CD14-positive monocyte (primary cell): ENCODE data around the gene EPHA6. TPM values are rescaled to one million over a fixed set of nuclear protein-coding genes. Genes with fewer than 3 reads are reported as not detected.

Source experiments
- DNase-seq, 3 donors: peaks; one replicate each; pipeline ENCODE4 v3.0.0-alpha.2; 2011 to 2022
- H2AFZ ChIP-seq: 2 replicates; pipeline ENCODE4 v1.6.0; 2012; ENCODE audit warnings: mild to moderate bottlenecking, low read depth, low read length, inconsistent platforms; ENCODE audit not compliant: insufficient read depth, poor library complexity, severe bottlenecking
- H3K27ac ChIP-seq, 2 donors: 1 replicate in 1 of 2; 2 replicates in 1 of 2; pipeline ENCODE4 v1.5.1; 2012 to 2013; ENCODE audit warnings: low read length in 2 of 2, control low read depth in 1 of 2, inconsistent platforms in 1 of 2, low read depth in 1 of 2, mild to moderate bottlenecking in 1 of 2
- H3K27me3 ChIP-seq, 2 donors: one replicate each; pipeline versions ENCODE4 v1.6.0 to v1.6.1; 2011 to 2013; ENCODE audit warnings: low read length in 2 of 2; ENCODE audit not compliant: control insufficient read depth in 2 of 2, insufficient read depth in 2 of 2
- H3K36me3 ChIP-seq, 2 donors: replicated peaks in 1 of 2; 1 replicate in 1 of 2; 2 replicates in 1 of 2; pipeline versions ENCODE4 v1.5.1 to v1.6.1; 2012 to 2013; ENCODE audit warnings: low read length in 2 of 2, control low read depth in 1 of 2, inconsistent platforms in 1 of 2, mild to moderate bottlenecking in 1 of 2; ENCODE audit not compliant: insufficient read depth in 2 of 2, control insufficient read depth in 1 of 2
- H3K4me1 ChIP-seq, 2 donors: 1 replicate in 1 of 2; 2 replicates in 1 of 2; pipeline versions ENCODE4 v1.5.1 to v1.6.1; 2012 to 2013; ENCODE audit warnings: low read length in 2 of 2, control low read depth in 1 of 2, inconsistent platforms in 1 of 2, mild to moderate bottlenecking in 1 of 2, moderate library complexity in 1 of 2; ENCODE audit not compliant: insufficient read depth in 2 of 2, control insufficient read depth in 1 of 2
- H3K4me2 ChIP-seq: replicated peaks from 2 replicates; pipeline ENCODE3; 2012; ENCODE audit warnings: low read length, moderate library complexity, mild to moderate bottlenecking; ENCODE audit not compliant: poor library complexity, severe bottlenecking; ENCODE audit errors: extremely low read depth
- H3K4me3 ChIP-seq, 3 experiments: fragments of 200-600 bp in 1 of 3; sonication (generic) in 1 of 3; replicated peaks in 1 of 3; 1 replicate in 2 of 3; 2 replicates in 1 of 3; pipeline ENCODE4 v1.5.1; 2011 to 2013; ENCODE audit warnings: low read length in 3 of 3, mild to moderate bottlenecking in 3 of 3, control low read depth in 2 of 3, low read depth in 2 of 3, inconsistent platforms in 1 of 3, moderate library complexity in 1 of 3
- H3K79me2 ChIP-seq: 2 replicates; pipeline ENCODE4 v1.6.0; 2012; ENCODE audit warnings: mild to moderate bottlenecking, control low read depth, inconsistent platforms, low read length, moderate library complexity; ENCODE audit not compliant: insufficient read depth
- H3K9ac ChIP-seq: 2 replicates; pipeline ENCODE4 v1.6.0; 2017; ENCODE audit warnings: low read length, mild to moderate bottlenecking; ENCODE audit not compliant: insufficient read depth, poor library complexity, severe bottlenecking
- H3K9me3 ChIP-seq, 2 donors: replicated peaks in 1 of 2; 1 replicate in 1 of 2; 2 replicates in 1 of 2; pipeline versions ENCODE4 v1.5.1 to v1.6.1; 2012 to 2013; ENCODE audit warnings: low read length in 2 of 2, control low read depth in 1 of 2; ENCODE audit not compliant: control insufficient read depth in 1 of 2, insufficient read depth in 1 of 2
- H4K20me1 ChIP-seq: 2 replicates; pipeline ENCODE4 v1.6.0; 2012; ENCODE audit warnings: mild to moderate bottlenecking, low read length, control low read depth, moderate library complexity; ENCODE audit not compliant: insufficient read depth
- H3K27ac Mint-ChIP-seq, 7 donors: one replicate each; pipeline ENCODE4 v1.8.0; 2020; ENCODE audit warnings: mild to moderate bottlenecking in 7 of 7, mixed read lengths in 7 of 7, moderate library complexity in 6 of 7, inconsistent platforms in 2 of 7
- H3K27me3 Mint-ChIP-seq, 3 donors: one replicate each; pipeline ENCODE4 v1.8.0; 2021 to 2022; ENCODE audit warnings: low read depth in 3 of 3, mild to moderate bottlenecking in 3 of 3, mixed read lengths in 3 of 3, moderate library complexity in 3 of 3, inconsistent platforms in 1 of 3
- H3K36me3 Mint-ChIP-seq, 2 donors: one replicate each; pipeline ENCODE4 v1.8.0; 2020; ENCODE audit warnings: mixed read lengths in 2 of 2, inconsistent platforms in 1 of 2, mild to moderate bottlenecking in 1 of 2
- H3K4me1 Mint-ChIP-seq: one replicate; pipeline ENCODE4 v1.8.0; 2020; ENCODE audit warnings: mild to moderate bottlenecking, mixed read lengths
- H3K4me3 Mint-ChIP-seq, 2 donors: one replicate each; pipeline ENCODE4 v1.8.0; 2020; ENCODE audit warnings: mild to moderate bottlenecking in 2 of 2, mixed read lengths in 2 of 2, moderate library complexity in 1 of 2
- H3K9me3 Mint-ChIP-seq, 7 donors: one replicate each; pipeline ENCODE4 v1.8.0; 2020 to 2022; ENCODE audit warnings: mixed read lengths in 7 of 7, mild to moderate bottlenecking in 6 of 7, moderate library complexity in 6 of 7, inconsistent platforms in 2 of 7
- WGBS: methylation state at CpG from one replicate; pipeline ENCODE4 v1.1.5; 2013; ENCODE audit warnings: missing lambda C conversion rate; ENCODE audit not compliant: insufficient coverage; 5-methylcytosine and 5-hydroxymethylcytosine counted together
- intact Hi-C, 2 donors: fragments of 100-400 bp; cut with micrococcal nuclease; formaldehyde crosslinking; loops; one replicate each; pipeline versions ENCODE4 v1.15.0 to v1.15.1; 2023
- polyA plus RNA-seq, 3 donors: library from polyadenylated mRNA; depleted of rRNA in 1 of 3; unstranded in 2 of 3; stranded (reverse) in 1 of 3; fragments of 300-500 nt in 2 of 3; fragments of >200 nt in 1 of 3; fragmentation: Illumina TruSeq in 2 of 3; gene quantifications; 1 replicate in 2 of 3; 2 replicates in 1 of 3; pipeline ENCODE4 v1.2.3, GENCODE V29; 2012 to 2021
- TF ChIP-seq, protein P1 (sequence below): fragments of 200-600 bp; IDR thresholded peaks from one replicate; pipeline ENCODE4 v1.8.0; 2022; ENCODE audit warnings: antibody characterized with exemption, mild to moderate bottlenecking

The EPHA6 gene
- polyA plus RNA-seq, 3 donors, result not detected

DNA sequence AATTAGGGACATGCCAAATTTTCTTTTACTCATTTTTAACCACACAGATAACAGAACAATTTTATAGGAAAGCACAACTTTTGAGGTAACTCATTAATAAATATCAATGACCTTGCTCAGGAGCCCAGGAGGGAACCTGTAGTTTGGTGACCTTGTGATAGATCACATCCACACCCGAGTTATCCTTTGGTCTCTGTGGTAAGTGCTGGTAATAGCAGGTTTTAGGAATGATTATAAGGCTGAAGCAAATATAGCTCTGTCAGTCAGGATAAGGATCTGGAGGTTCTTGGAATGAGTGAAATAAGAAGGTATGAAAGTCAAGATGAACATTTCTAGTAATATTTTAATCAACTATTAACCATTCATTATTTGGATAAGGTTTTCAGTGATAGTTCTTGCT, 46.5 kb downstream of the EPHA6 start:
- Mint-ChIP-seq H3K4me1 (no peaks in the 10 kb centered on the region), H3K27ac (no peak overlapping the region), H3K27me3 (no peaks in the 10 kb centered on the region), H3K4me3 (no peak overlapping the region), H3K36me3 (no peaks in the 10 kb centered on the region), H3K9me3 (no peaks in the 10 kb centered on the region)
- H3K27me3 ChIP-seq, result no peaks in the 10 kb centered on the region
- no peak overlapping the region for H3K27ac ChIP-seq
- WGBS, result 89% methylated on average over 1 of the region's 1 CpG
- no peak for DNase-seq
- no peaks in the 10 kb centered on the region for H4K20me1 ChIP-seq
- no peak overlapping the region for H3K4me3 ChIP-seq
- no peak overlapping the region for H3K4me2 ChIP-seq
- no peak overlapping the region for H2AFZ ChIP-seq
- H3K4me1 ChIP-seq, result no peaks in the 10 kb centered on the region
- no peaks in the 10 kb centered on the region for H3K9me3 ChIP-seq
- H3K36me3 ChIP-seq, result no peaks in the 10 kb centered on the region
- no peak overlapping the region for H3K9ac ChIP-seq
- TF ChIP-seq, protein P1, sequence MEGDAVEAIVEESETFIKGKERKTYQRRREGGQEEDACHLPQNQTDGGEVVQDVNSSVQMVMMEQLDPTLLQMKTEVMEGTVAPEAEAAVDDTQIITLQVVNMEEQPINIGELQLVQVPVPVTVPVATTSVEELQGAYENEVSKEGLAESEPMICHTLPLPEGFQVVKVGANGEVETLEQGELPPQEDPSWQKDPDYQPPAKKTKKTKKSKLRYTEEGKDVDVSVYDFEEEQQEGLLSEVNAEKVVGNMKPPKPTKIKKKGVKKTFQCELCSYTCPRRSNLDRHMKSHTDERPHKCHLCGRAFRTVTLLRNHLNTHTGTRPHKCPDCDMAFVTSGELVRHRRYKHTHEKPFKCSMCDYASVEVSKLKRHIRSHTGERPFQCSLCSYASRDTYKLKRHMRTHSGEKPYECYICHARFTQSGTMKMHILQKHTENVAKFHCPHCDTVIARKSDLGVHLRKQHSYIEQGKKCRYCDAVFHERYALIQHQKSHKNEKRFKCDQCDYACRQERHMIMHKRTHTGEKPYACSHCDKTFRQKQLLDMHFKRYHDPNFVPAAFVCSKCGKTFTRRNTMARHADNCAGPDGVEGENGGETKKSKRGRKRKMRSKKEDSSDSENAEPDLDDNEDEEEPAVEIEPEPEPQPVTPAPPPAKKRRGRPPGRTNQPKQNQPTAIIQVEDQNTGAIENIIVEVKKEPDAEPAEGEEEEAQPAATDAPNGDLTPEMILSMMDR, result no peak
- intact Hi-C loops, result no loop called here
- H3K79me2 ChIP-seq, result no peaks in the 10 kb centered on the region

DNA sequence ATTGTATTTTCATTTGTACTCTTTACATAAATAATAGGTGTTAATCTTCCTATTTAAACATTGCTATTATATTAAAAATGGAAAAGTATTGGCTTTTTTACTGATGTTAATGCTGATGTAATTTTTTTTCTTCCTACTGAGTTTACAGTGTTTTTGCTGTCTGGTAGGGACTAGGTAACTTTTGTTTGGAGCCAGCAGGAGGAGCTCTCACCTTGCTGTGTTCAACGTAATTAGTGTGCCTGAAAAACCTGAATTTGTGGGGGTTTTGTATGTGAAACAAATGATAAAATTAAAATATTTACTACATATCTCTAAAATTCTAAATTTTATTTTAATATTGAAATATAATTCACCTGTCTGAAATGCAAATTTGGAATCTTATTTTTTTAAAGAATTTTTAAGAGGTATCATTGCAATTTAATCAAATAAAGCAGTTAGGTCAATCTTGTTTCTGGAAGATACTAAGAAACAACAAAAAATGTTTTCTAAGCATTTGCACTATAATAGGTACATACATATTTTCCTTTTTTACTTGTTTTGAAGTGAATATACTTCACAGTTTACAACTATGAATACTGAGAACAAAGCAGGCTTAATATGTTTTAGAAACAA, 48.8 kb downstream of the EPHA6 start:
- Histone ChIP-seq H2AFZ (no peak overlapping the region), H3K9ac (no peak overlapping the region), H3K9me3 (no peaks in the 10 kb centered on the region), H3K79me2 (no peaks in the 10 kb centered on the region), H3K4me1 (no peaks in the 10 kb centered on the region), H3K4me3 (no peak overlapping the region), H4K20me1 (no peaks in the 10 kb centered on the region), H3K27me3 (no peaks in the 10 kb centered on the region), H3K36me3 (no peaks in the 10 kb centered on the region), H3K27ac (no peak overlapping the region), H3K4me2 (no peak overlapping the region)
- TF ChIP-seq, protein P1, result no peak
- intact Hi-C loops, result no loop called here
- Mint-ChIP-seq H3K9me3 (no peaks in the 10 kb centered on the region), H3K4me3 (no peak overlapping the region), H3K36me3 (no peaks in the 10 kb centered on the region), H3K27ac (no peak overlapping the region), H3K27me3 (no peaks in the 10 kb centered on the region), H3K4me1 (no peaks in the 10 kb centered on the region)
- no CpG with 5 or more reads among the region's 1 CpG for WGBS
- DNase-seq, result no peak
